Kidney (tissue), 14 donors: ENCODE measurements around the gene TBC1D5. TPM values are rescaled to one million over a fixed set of nuclear protein-coding genes. Genes with fewer than 3 reads are reported as not detected.

Source experiments
- DNase-seq, 5 donors: peaks; one replicate each; pipeline ENCODE4 v3.0.0-alpha.2; 2013 to 2020
- FAIRE-seq: peaks from 2 replicates; lab custom pipeline; 2012; peaks lifted over from hg19 to GRCh38; lab: Jason Lieb, UNC
- H3K27ac ChIP-seq, 2 donors: one replicate each; pipeline ENCODE4 v1.7.0; 2013; ENCODE audit warnings: low read depth in 2 of 2, low read length in 2 of 2, inconsistent platforms in 1 of 2
- H3K27me3 ChIP-seq: one replicate; pipeline ENCODE4 v1.7.1; 2013; ENCODE audit warnings: low read length, inconsistent platforms; ENCODE audit not compliant: control insufficient read depth, insufficient read depth
- H3K36me3 ChIP-seq, 3 donors: one replicate each; pipeline versions ENCODE4 v1.7.0 to v1.7.1; 2013; ENCODE audit warnings: low read length in 3 of 3, control low read depth in 1 of 3, inconsistent platforms in 1 of 3; ENCODE audit not compliant: insufficient read depth in 3 of 3, control insufficient read depth in 2 of 3
- H3K4me1 ChIP-seq, 3 donors: one replicate each; pipeline versions ENCODE4 v1.7.0 to v1.7.1; 2013; ENCODE audit warnings: low read length in 3 of 3, inconsistent platforms in 1 of 3, low read depth in 1 of 3; ENCODE audit not compliant: control insufficient read depth in 2 of 3, insufficient read depth in 2 of 3
- H3K4me3 ChIP-seq, 3 donors: one replicate each; pipeline versions ENCODE4 v1.7.0 to v1.8.1; 2013; ENCODE audit warnings: low read length in 3 of 3, control low read depth in 1 of 3, inconsistent platforms in 1 of 3
- H3K9ac ChIP-seq, 3 donors: one replicate each; pipeline versions ENCODE4 v1.7.0 to v1.7.1; 2013; ENCODE audit warnings: low read length in 3 of 3, control low read depth in 1 of 3, inconsistent platforms in 1 of 3
- H3K9me3 ChIP-seq, 3 donors: one replicate each; pipeline versions ENCODE4 v1.7.0 to v1.7.1; 2013; ENCODE audit warnings: low read length in 3 of 3, control low read depth in 1 of 3, inconsistent platforms in 1 of 3; ENCODE audit not compliant: control insufficient read depth in 2 of 3, insufficient read depth in 1 of 3
- CTCF ChIP-seq: IDR thresholded peaks from 3 replicates; pipeline ENCODE4 v1.5.1; 2012; ENCODE audit warnings: mild to moderate bottlenecking, moderate library complexity, borderline replicate concordance; ENCODE audit not compliant: insufficient read depth; ENCODE audit errors: extremely low read depth
- intact Hi-C: fragments of 100-400 bp; cut with DNase I; formaldehyde crosslinking; loops from one replicate; pipeline ENCODE4 v1.11.1; 2022
- polyA plus RNA-seq: library from polyadenylated mRNA; stranded (reverse); fragments of 350-450 nt; fragmentation: Illumina TruSeq; extraction: RNeasy Lipid Tissue Mini Kit (QIAGEN cat#74804); gene quantifications from one replicate; pipeline ENCODE4 v1.2.3, GENCODE V29; 2014; ENCODE audit warnings: low read depth, low replicate concordance; ENCODE audit not compliant: insufficient read depth
- total RNA-seq: library from RNA; stranded (reverse); fragmentation: NEBNext Ultra II Directional; extraction: Animal tissue kit (Norgen Biotek cat#: 25700); gene quantifications from one replicate; pipeline ENCODE4 v1.2.1, GENCODE V29; 2021
- donor health status: control.
- donor health status: control.
- donor health status: control.
- donor health status: control.
- donor health status: control.
- donor health status: DM: yes; HTN: yes; CAD: no.
- donor health status: Normal renal cell carcinoma (clear cell type).

The TBC1D5 gene
- total and polyA plus RNA-seq, 2 donors from 2014 or later, result 9.7 to 77.7 TPM

- peak overlapping the region; percentile 98 to 99 for H3K27ac ChIP-seq
- no peak for TF ChIP-seq CTCF
- H3K4me3 ChIP-seq, result peak overlapping the region; percentile 84 to 90 (median 89)
- H3K9me3 ChIP-seq, result no peaks in the 10 kb centered on the region
- DNase-seq (peak in 2 of 5 donors; percentile 71 to 87), FAIRE-seq (no peak)
- peaks cover 3 to 11% (median 8%) of the 10 kb centered on the region in 3 donors for H3K4me1 ChIP-seq
- H3K27me3 ChIP-seq, result no peaks in the 10 kb centered on the region
- H3K36me3 ChIP-seq, result no peaks in the 10 kb centered on the region
- intact Hi-C loops, result no loop called here
- H3K9ac ChIP-seq, result peak overlapping the region; percentile 56 to 70 (median 65)
Observed at GRCh38 chr3:17742880-17743657, 638 bp upstream of the TBC1D5 start.

GRCh38 chr3:17741621-17742101 lies 770 bp downstream of the TBC1D5 start:
- H3K27ac ChIP-seq, result peak overlapping the region; percentile 98 to 99
- no peaks in the 10 kb centered on the region for H3K36me3 ChIP-seq
- peaks cover 3 to 11% (median 8%) of the 10 kb centered on the region in 3 donors for H3K4me1 ChIP-seq

GRCh38 chr3:17740721-17741141 lies 1.7 kb downstream of the TBC1D5 start:
- intact Hi-C loops, result no loop called here
- Histone ChIP-seq H3K9ac (peak overlapping the region in 1 of 3 donors; percentile 86), H3K9me3 (no peaks in the 10 kb centered on the region), H3K27me3 (no peaks in the 10 kb centered on the region), H3K4me3 (peak overlapping the region; percentile 21 to 90 (median 84)), H3K4me1 (peaks cover 3 to 11% (median 8%) of the 10 kb centered on the region in 3 donors), H3K27ac (peak overlapping the region in 1 of 2 donors; percentile 98), H3K36me3 (no peaks in the 10 kb centered on the region)
- TF ChIP-seq CTCF, result no peak
- FAIRE-seq (no peak), DNase-seq (peak in 3 of 5 donors; percentile 38 to 54 (median 43))

More at GRCh38 chr3:17741621-17742101, 770 bp downstream of the TBC1D5 start:
- TF ChIP-seq CTCF, result no peak
- intact Hi-C loops, result no loop called here
- H3K9me3 ChIP-seq, result no peaks in the 10 kb centered on the region
- FAIRE-seq (no peak), DNase-seq (peak in 1 of 5 donors; percentile 85)
- H3K4me3 ChIP-seq, result peak overlapping the region; percentile 71 to 90 (median 84)
- peak overlapping the region; percentile 57 to 86 (median 75) for H3K9ac ChIP-seq
- no peaks in the 10 kb centered on the region for H3K27me3 ChIP-seq
